ENCODE data around the gene CCDC138. TPM values are rescaled to one million over a fixed set of nuclear protein-coding genes. Genes with fewer than 3 reads are reported as not detected.

The CCDC138 gene
- polyA plus RNA-seq, 1 donor from 2014 or later: 19.0 TPM

DNA sequence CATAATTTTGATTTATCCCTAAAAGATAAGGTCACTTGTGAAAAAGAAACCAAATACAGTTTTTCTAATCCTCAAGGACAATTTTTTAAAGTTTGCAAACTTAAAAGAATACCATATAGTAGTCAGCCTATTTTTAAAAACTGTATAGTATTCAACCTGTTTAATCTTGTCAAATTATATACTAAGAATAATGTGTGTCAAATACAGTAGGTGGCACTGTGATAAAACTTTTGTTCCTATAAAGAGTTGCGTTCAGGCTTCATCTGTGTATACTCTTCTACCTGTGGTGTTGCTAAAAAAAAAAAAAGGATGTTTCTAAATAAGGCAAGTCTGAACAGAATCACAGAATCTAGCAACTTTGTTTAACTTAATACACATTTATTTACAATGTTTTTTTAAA is 68.6 kb downstream of the CCDC138 start:
- Histone ChIP-seq H3K79me2 (replicated peaks; ENCODE audit: insufficient read depth, low read length) (peaks cover 3% of the 10 kb centered on the region), H3K9me3 (ENCODE audit: low read length) (no peaks in the 10 kb centered on the region), H2AFZ (ENCODE audit: low read depth, low read length) (no peak overlapping the region), H3K4me3 (ENCODE audit: low read length) (no peak overlapping the region), H3K9ac (ENCODE audit: low read length) (no peak overlapping the region), H3K27me3 (ENCODE audit: insufficient read depth, low read depth, low read length) (no peaks in the 10 kb centered on the region), H3K9me2 (ENCODE audit: insufficient read depth, low read length) (peaks cover under 1% of the 10 kb centered on the region), H3K36me3 (ENCODE audit: insufficient read depth, low read length) (peaks cover 6% of the 10 kb centered on the region), H3K4me2 (ENCODE audit: low read length) (no peak overlapping the region), H3K27ac (ENCODE audit: low read length) (no peak overlapping the region), H4K20me1 (ENCODE audit: insufficient read depth) (no peaks in the 10 kb centered on the region), H3F3A (ENCODE audit: insufficient read depth, low read length, poor library complexity, severe bottlenecking) (no peaks in the 10 kb centered on the region)
- no peak for TF ChIP-seq TAF1 (IDR thresholded peaks at IDR 0.05; ENCODE audit: low read depth)
- peak; percentile 46 for TF ChIP-seq RAD21 (conservative IDR thresholded peaks at IDR 0.05)
- TF ChIP-seq CTCF (IDR thresholded peaks at IDR 0.05; ENCODE audit: poor library complexity, severe bottlenecking): peak; percentile 48
- TF ChIP-seq EP300 (conservative IDR thresholded peaks at IDR 0.05; ENCODE audit: poor library complexity, severe bottlenecking): no peak
- TF ChIP-seq POLR2AphosphoS5 (IDR thresholded peaks at IDR 0.05): no peak

DNA sequence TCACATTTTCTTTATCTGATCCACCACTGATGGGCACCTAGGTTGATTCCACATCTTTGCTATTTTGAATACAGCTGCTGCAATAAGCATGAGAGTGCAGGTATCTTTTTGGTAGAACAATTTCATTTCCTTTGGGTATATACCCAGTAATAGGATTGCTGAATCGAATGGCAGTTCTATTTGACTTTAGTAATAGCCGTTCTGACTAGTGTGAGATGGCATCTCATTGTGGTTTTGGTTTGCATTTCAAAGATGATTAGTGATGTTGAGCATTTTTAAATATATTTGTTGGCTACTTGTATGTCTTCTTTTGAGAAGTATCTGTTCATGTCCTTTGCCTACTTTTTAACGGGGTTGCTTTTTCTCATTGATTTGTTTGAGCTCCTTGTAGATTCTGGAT is 72.3 kb downstream of the CCDC138 start:
- Histone ChIP-seq H4K20me1 (ENCODE audit: insufficient read depth) (no peaks in the 10 kb centered on the region), H2AFZ (ENCODE audit: low read depth, low read length) (no peak overlapping the region), H3K79me2 (replicated peaks; ENCODE audit: insufficient read depth, low read length) (peaks cover 7% of the 10 kb centered on the region), H3K27me3 (ENCODE audit: insufficient read depth, low read depth, low read length) (no peaks in the 10 kb centered on the region), H3F3A (ENCODE audit: insufficient read depth, low read length, poor library complexity, severe bottlenecking) (no peaks in the 10 kb centered on the region), H3K9ac (ENCODE audit: low read length) (no peak overlapping the region), H3K9me3 (ENCODE audit: low read length) (no peaks in the 10 kb centered on the region), H3K9me2 (ENCODE audit: insufficient read depth, low read length) (no peaks in the 10 kb centered on the region), H3K4me3 (ENCODE audit: low read length) (no peak overlapping the region), H3K4me2 (ENCODE audit: low read length) (no peak overlapping the region), H3K36me3 (ENCODE audit: insufficient read depth, low read length) (no peaks in the 10 kb centered on the region), H3K27ac (ENCODE audit: low read length) (no peak overlapping the region)
- no peak for TF ChIP-seq RAD21 (conservative IDR thresholded peaks at IDR 0.05)
- TF ChIP-seq POLR2AphosphoS5 (IDR thresholded peaks at IDR 0.05): no peak
- TF ChIP-seq EZH2 (IDR thresholded peaks at IDR 0.05; ENCODE audit: borderline replicate concordance, insufficient read depth, low read length, poor library complexity, severe bottlenecking): no peak
- TF ChIP-seq EP300 (conservative IDR thresholded peaks at IDR 0.05; ENCODE audit: poor library complexity, severe bottlenecking): no peak
- no peak for TF ChIP-seq MXI1 (conservative IDR thresholded peaks at IDR 0.05; ENCODE audit: poor library complexity, severe bottlenecking)
- TF ChIP-seq CTCF (IDR thresholded peaks at IDR 0.05; ENCODE audit: poor library complexity, severe bottlenecking): no peak
- TF ChIP-seq SMC3 (conservative IDR thresholded peaks at IDR 0.05; ENCODE audit: poor library complexity): no peak
- no peak for TF ChIP-seq REST (IDR thresholded peaks at IDR 0.05; ENCODE audit: borderline replicate concordance)
- TF ChIP-seq TAF1 (IDR thresholded peaks at IDR 0.05; ENCODE audit: low read depth): no peak
